ENCODE measurements around the gene ABCC5. TPM values are rescaled to one million over a fixed set of nuclear protein-coding genes. Genes with fewer than 3 reads are reported as not detected.

ABCC5 gene
- total RNA-seq, 4 donors from 2014 or later, result 34.9 to 61.2 (median 45.0) TPM

- TF ChIP-seq EP300 (IDR thresholded peaks at IDR 0.05) (no peak), CTCF (IDR thresholded peaks at IDR 0.05) (no peak), POLR2A (IDR thresholded peaks at IDR 0.05) (no peak)
- WGBS, 2 donors, result 86 to 91% methylated on average over 5 of the region's 5 CpGs
Observed at GRCh38 chr3:183914856-183915255, 102.8 kb downstream of the ABCC5 start.

GRCh38 chr3:183913580-183913920 is 104.1 kb downstream of the ABCC5 start:
- DNase-seq (ENCODE audit: low spot score in 2 of 2), result no peak
- 76 to 82% methylated on average over 4 to 9 of the region's 9 CpGs for WGBS, 2 donors
- Histone ChIP-seq H3K4me1 (no peaks in the 10 kb centered on the region), H3K27me3 (no peaks in the 10 kb centered on the region), H3K4me3 (no peak overlapping the region), H3K27ac (no peak overlapping the region), H3K9me3 (no peaks in the 10 kb centered on the region), H3K36me3 (no peaks in the 10 kb centered on the region)
- TF ChIP-seq POLR2A (IDR thresholded peaks at IDR 0.05) (no peak), CTCF (IDR thresholded peaks at IDR 0.05) (no peak), EP300 (IDR thresholded peaks at IDR 0.05) (no peak)

More at GRCh38 chr3:183914856-183915255, 102.8 kb downstream of the ABCC5 start:
- Histone ChIP-seq H3K4me3 (no peak overlapping the region), H3K27ac (no peak overlapping the region), H3K36me3 (peaks cover 0 to 4% (median 0%) of the 10 kb centered on the region in 3 donors), H3K27me3 (no peaks in the 10 kb centered on the region), H3K4me1 (no peaks in the 10 kb centered on the region), H3K9me3 (no peaks in the 10 kb centered on the region)
- DNase-seq (ENCODE audit: low spot score in 2 of 2), result no peak

- no peak for TF ChIP-seq POLR2A (IDR thresholded peaks at IDR 0.05)
- TF ChIP-seq EP300 (IDR thresholded peaks at IDR 0.05), result no peak
- TF ChIP-seq CTCF (IDR thresholded peaks at IDR 0.05), result no peak
- Histone ChIP-seq H3K9me3 (no peaks in the 10 kb centered on the region), H3K36me3 (no peaks in the 10 kb centered on the region), H3K27me3 (no peaks in the 10 kb centered on the region), H3K27ac (no peak overlapping the region), H3K4me1 (no peaks in the 10 kb centered on the region), H3K4me3 (no peak overlapping the region)
- DNase-seq (ENCODE audit: low spot score in 2 of 2), result no peak
- 79 to 83% methylated on average over 10 of the region's 10 CpGs for WGBS, 2 donors
Observed at GRCh38 chr3:183912895-183913579, 104.6 kb downstream of the ABCC5 start.

- no peak overlapping the region for H3K27ac ChIP-seq
- no peak overlapping the region for H3K4me3 ChIP-seq
- TF ChIP-seq EP300 (IDR thresholded peaks at IDR 0.05), result no peak
- TF ChIP-seq POLR2A (IDR thresholded peaks at IDR 0.05), result no peak
- TF ChIP-seq CTCF (IDR thresholded peaks at IDR 0.05), result no peak
- H3K4me1 ChIP-seq, result no peaks in the 10 kb centered on the region
- 92 to 94% methylated on average over 8 of the region's 8 CpGs for WGBS, 2 donors
- no peak for DNase-seq (ENCODE audit: low spot score in 2 of 2)
- no peaks in the 10 kb centered on the region for H3K36me3 ChIP-seq
- no peaks in the 10 kb centered on the region for H3K27me3 ChIP-seq
- no peaks in the 10 kb centered on the region for H3K9me3 ChIP-seq
Observed at GRCh38 chr3:183911763-183912506, 105.7 kb downstream of the ABCC5 start.

GRCh38 chr3:183911087-183911486 is 106.6 kb downstream of the ABCC5 start:
- no peak for DNase-seq (ENCODE audit: low spot score in 2 of 2)
- Histone ChIP-seq H3K4me3 (no peak overlapping the region), H3K4me1 (no peaks in the 10 kb centered on the region), H3K9me3 (no peaks in the 10 kb centered on the region), H3K27me3 (no peaks in the 10 kb centered on the region), H3K27ac (no peak overlapping the region), H3K36me3 (no peaks in the 10 kb centered on the region)
- 74 to 80% methylated on average over 6 of the region's 6 CpGs for WGBS, 2 donors
- TF ChIP-seq POLR2A (IDR thresholded peaks at IDR 0.05), result no peak
- TF ChIP-seq CTCF (IDR thresholded peaks at IDR 0.05), result no peak
- no peak for TF ChIP-seq EP300 (IDR thresholded peaks at IDR 0.05)

Data from tibial nerve (tissue), 4 donors.